ENCODE measurements around the gene ZNF804B. TPM values are rescaled to one million over a fixed set of nuclear protein-coding genes. Genes with fewer than 3 reads are reported as not detected.
A peak's percentile ranks its signal among the peaks of the same experiment; 100 is the strongest.

ZNF804B gene
- total RNA-seq, 8 experiments from 2014 or later = 0.08 to 0.57 (median 0.18) TPM

GRCh38 chr7:88942815-88943501 is 183.5 kb downstream of the ZNF804B start:
- Histone ChIP-seq H3K4me1 (replicated peaks in 1 of 2) (peaks cover 0 to 7% of the 10 kb centered on the region in 2 donors), H3K27ac (no peak overlapping the region), H3K4me3 (no peak overlapping the region)
- peak in 1 of 8 experiments; percentile 25 for ATAC-seq (replicated peaks in 6 of 8)
- 7 to 85% (median 36%) methylated on average over 2 of the region's 2 CpGs; no CpG with 5 or more reads in 3 of the 10 experiments for WGBS, 10 experiments
- in situ Hi-C loops (cut with MboI; ENCODE audit: low pct_unique_long_range_greater_than_20kb in 2 of 9, low sequenced_read_pairs in 9 of 9, unreplicated experiment in 9 of 9) = no loop called here

- in situ Hi-C loops (cut with MboI; ENCODE audit: low pct_unique_long_range_greater_than_20kb in 2 of 9, low sequenced_read_pairs in 9 of 9, unreplicated experiment in 9 of 9) = no loop called here
- no peak overlapping the region for H3K4me3 ChIP-seq
- ATAC-seq (replicated peaks in 6 of 8) = peak in 2 of 8 experiments; percentile 55 to 68
- H3K27ac ChIP-seq = no peak overlapping the region
- H3K4me1 ChIP-seq (replicated peaks in 1 of 2) = no peaks in the 10 kb centered on the region
- 0 to 100% (median 60%) methylated on average over 1 of the region's 1 CpG; no CpG with 5 or more reads in 4 of the 10 experiments for WGBS, 10 experiments
These were observed 192.3 kb downstream of the ZNF804B start for GRCh38 chr7:88951826-88952225.

DNA sequence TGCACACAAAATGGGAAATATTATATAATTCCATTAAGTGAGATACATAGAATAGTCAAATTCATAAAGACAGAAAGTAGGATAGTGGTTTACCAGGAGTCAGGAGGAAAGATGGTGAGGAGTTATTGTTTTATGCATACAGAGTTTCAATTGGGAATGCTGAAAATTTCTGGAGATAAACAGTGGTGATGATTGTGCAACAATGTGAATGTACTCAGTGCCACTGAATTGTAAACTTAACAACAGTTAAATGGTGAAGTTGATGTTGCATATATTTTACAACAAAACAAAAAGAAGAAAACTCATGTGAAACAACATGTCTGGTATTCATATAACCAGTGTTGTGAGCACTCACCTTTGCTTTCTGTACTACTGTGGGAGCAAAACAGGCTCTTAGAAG is 204.9 kb downstream of the ZNF804B start:
- Histone ChIP-seq H3K4me3 (no peak overlapping the region), H3K4me1 (replicated peaks in 1 of 2) (peaks cover 0 to 3% of the 10 kb centered on the region in 2 donors), H3K27ac (no peak overlapping the region)
- no peak for ATAC-seq (replicated peaks in 6 of 8)
- in situ Hi-C loops (cut with MboI; ENCODE audit: low pct_unique_long_range_greater_than_20kb in 2 of 9, low sequenced_read_pairs in 9 of 9, unreplicated experiment in 9 of 9) = no loop called here

DNA sequence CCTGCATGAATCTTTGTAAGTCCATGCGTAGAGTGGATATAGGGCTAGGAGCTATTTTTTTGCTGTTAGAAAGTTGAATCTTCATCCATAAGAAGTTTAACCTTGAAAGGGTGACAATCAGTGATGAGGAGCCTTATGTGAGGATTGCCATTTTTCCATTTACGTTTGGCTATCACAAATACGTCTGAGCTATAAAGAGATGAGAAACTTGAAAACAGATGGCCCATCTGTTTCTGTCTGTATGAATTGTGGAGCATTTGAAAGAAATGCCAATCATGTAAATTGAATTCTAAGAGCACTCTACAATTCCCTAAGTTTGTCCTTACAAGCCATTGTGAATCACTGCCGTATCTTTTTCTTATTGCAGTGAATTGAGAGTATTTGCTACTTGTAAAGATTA is 205.9 kb downstream of the ZNF804B start:
- 9 to 60% (median 40%) methylated on average over 1 to 4 of the region's 4 CpGs for WGBS, 10 experiments
- H3K4me1 ChIP-seq (replicated peaks in 1 of 2) = peaks cover 0 to 3% of the 10 kb centered on the region in 2 donors
- ATAC-seq (replicated peaks in 6 of 8) = no peak
- no peak overlapping the region for H3K27ac ChIP-seq
- in situ Hi-C loops (cut with MboI; ENCODE audit: low pct_unique_long_range_greater_than_20kb in 2 of 9, low sequenced_read_pairs in 9 of 9, unreplicated experiment in 9 of 9) = no loop called here
- no peak overlapping the region for H3K4me3 ChIP-seq

- no peak for ATAC-seq (replicated peaks in 6 of 8)
- 3 to 89% (median 69%) methylated on average over 1 to 4 of the region's 4 CpGs for WGBS, 10 experiments
- no peaks in the 10 kb centered on the region for H3K4me1 ChIP-seq (replicated peaks in 1 of 2)
- no peak overlapping the region for H3K4me3 ChIP-seq
- in situ Hi-C loops (cut with MboI; ENCODE audit: low pct_unique_long_range_greater_than_20kb in 2 of 9, low sequenced_read_pairs in 9 of 9, unreplicated experiment in 9 of 9) = no loop called here
- no peak overlapping the region for H3K27ac ChIP-seq
These were observed 207.9 kb downstream of the ZNF804B start for GRCh38 chr7:88967432-88967831.

DNA sequence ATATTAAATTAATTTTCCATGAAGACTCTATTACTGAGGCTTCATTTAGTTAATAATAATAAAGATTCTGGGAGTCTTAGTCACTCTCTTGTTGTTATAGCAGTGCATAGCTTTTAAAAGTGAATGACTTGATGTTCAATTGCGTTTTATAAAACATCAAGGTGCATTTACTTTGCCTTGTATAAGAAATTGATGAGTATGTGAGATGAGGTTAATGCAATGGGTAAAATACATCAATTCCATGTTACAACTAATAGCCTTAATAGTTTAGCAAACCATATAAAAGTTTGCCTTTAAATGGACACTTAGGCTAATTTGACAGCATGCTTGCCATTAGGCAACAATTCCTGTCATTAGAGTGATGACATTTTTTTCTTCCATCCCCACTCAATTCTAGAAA is 209.7 kb downstream of the ZNF804B start:
- in situ Hi-C loops (cut with MboI; ENCODE audit: low pct_unique_long_range_greater_than_20kb in 2 of 9, low sequenced_read_pairs in 9 of 9, unreplicated experiment in 9 of 9) = no loop called here
- peak in 3 of 8 experiments; percentile 35 to 74 (median 67) for ATAC-seq (replicated peaks in 6 of 8)
- no peak overlapping the region for H3K27ac ChIP-seq
- no peaks in the 10 kb centered on the region for H3K4me1 ChIP-seq (replicated peaks in 1 of 2)
- H3K4me3 ChIP-seq = no peak overlapping the region
- WGBS, 10 experiments = 17 to 100% (median 40%) methylated on average over 1 of the region's 1 CpG; no CpG with 5 or more reads in 3 of the 10 experiments

DNA sequence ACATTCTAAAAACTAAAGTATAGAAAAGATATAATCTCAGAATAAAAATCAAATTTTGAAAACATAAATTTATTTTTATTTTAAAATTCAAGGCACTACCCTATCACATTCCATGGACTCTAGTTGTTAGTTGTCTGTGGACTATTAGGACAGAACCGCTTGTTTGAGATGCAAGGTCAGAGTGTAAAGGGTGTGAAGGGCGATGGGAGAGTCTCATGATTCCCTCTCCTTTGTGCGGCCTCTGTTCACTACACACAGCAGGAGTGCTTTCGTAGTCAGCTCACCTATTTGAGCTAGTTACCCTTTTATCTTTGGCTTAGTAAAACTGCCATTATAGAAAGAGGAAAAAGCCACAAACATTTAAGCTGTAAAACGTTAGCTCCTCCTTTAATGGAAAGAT is 225.8 kb downstream of the ZNF804B start:
- whole genome bisulfite sequencing, 10 experiments = 33 to 78% (median 56%) methylated on average over 1 to 5 of the region's 5 CpGs
- no peak overlapping the region for H3K4me3 ChIP-seq
- ATAC-seq (replicated peaks in 6 of 8) = no peak
- no peak overlapping the region for H3K27ac ChIP-seq
- H3K4me1 ChIP-seq (replicated peaks in 1 of 2) = no peaks in the 10 kb centered on the region
- in situ Hi-C loops (cut with MboI; ENCODE audit: low pct_unique_long_range_greater_than_20kb in 2 of 9, low sequenced_read_pairs in 9 of 9, unreplicated experiment in 9 of 9) = no loop called here

GRCh38 chr7:89001306-89001705 is 241.8 kb downstream of the ZNF804B start:
- in situ Hi-C loops (cut with MboI; ENCODE audit: low pct_unique_long_range_greater_than_20kb in 2 of 9, low sequenced_read_pairs in 9 of 9, unreplicated experiment in 9 of 9) = no loop called here
- no peak for ATAC-seq (replicated peaks in 6 of 8)
- WGBS, 10 experiments = 17 to 100% (median 85%) methylated on average over 1 of the region's 1 CpG; no CpG with 5 or more reads in 3 of the 10 experiments
- H3K4me1 ChIP-seq (replicated peaks in 1 of 2) = no peaks in the 10 kb centered on the region
- H3K27ac ChIP-seq = no peak overlapping the region
- no peak overlapping the region for H3K4me3 ChIP-seq

GRCh38 chr7:89002981-89003956 is 243.8 kb downstream of the ZNF804B start:
- in situ Hi-C loops (cut with MboI; ENCODE audit: low pct_unique_long_range_greater_than_20kb in 2 of 9, low sequenced_read_pairs in 9 of 9, unreplicated experiment in 9 of 9) = no loop called here
- no peak overlapping the region for H3K27ac ChIP-seq

GRCh38 chr7:89012016-89012415 is 252.5 kb downstream of the ZNF804B start:
- no peak overlapping the region for H3K27ac ChIP-seq
- in situ Hi-C loops (cut with MboI; ENCODE audit: low pct_unique_long_range_greater_than_20kb in 2 of 9, low sequenced_read_pairs in 9 of 9, unreplicated experiment in 9 of 9) = no loop called here
- 0 to 94% (median 83%) methylated on average over 1 to 5 of the region's 5 CpGs; no CpG with 5 or more reads in 4 of the 10 experiments for WGBS, 10 experiments
- no peak for ATAC-seq (replicated peaks in 6 of 8)
- H3K4me3 ChIP-seq = no peak overlapping the region
- H3K4me1 ChIP-seq (replicated peaks in 1 of 2) = no peaks in the 10 kb centered on the region

More at GRCh38 chr7:89002981-89003956, 243.8 kb downstream of the ZNF804B start:
- ATAC-seq (replicated peaks in 6 of 8) = peak in 1 of 8 experiments; percentile 41
- WGBS, 10 experiments = 5 to 100% (median 70%) methylated on average over 1 to 4 of the region's 4 CpGs
- Histone ChIP-seq H3K4me3 (no peak overlapping the region), H3K4me1 (replicated peaks in 1 of 2) (no peaks in the 10 kb centered on the region)

GRCh38 chr7:89017695-89018094 is 258.2 kb downstream of the ZNF804B start:
- Histone ChIP-seq H3K4me1 (replicated peaks in 1 of 2) (no peaks in the 10 kb centered on the region), H3K27ac (no peak overlapping the region), H3K4me3 (no peak overlapping the region)
- no peak for ATAC-seq (replicated peaks in 6 of 8)
- WGBS, 10 experiments = 36 to 100% (median 78%) methylated on average over 1 to 3 of the region's 3 CpGs; no CpG with 5 or more reads in 1 of the 10 experiments
- in situ Hi-C loops (cut with MboI; ENCODE audit: low pct_unique_long_range_greater_than_20kb in 2 of 9, low sequenced_read_pairs in 9 of 9, unreplicated experiment in 9 of 9) = no loop called here

DNA sequence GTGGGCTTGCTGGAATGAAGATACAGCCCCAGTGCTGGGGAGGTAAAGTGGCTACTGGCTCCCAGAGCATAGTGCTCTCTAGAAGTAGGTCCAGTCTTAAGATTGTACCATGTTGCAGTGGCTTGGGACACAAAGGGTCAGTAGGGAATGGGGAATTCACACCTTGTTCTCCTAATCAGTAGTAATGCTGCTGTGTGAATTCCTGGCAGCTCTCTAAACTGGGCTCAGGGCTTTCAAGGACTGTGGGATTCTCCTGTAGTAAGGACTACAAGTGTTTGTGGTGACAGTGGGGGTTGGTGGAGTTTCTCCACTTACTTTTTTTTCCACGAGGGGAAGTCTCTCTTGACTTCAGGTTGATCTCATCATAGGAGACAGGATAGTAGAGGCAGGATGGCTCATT is 262.2 kb downstream of the ZNF804B start:
- H3K4me1 ChIP-seq (replicated peaks in 1 of 2) = no peaks in the 10 kb centered on the region
- WGBS, 10 experiments = 0 to 73% (median 40%) methylated on average over 1 of the region's 1 CpG; no CpG with 5 or more reads in 4 of the 10 experiments
- H3K27ac ChIP-seq = no peak overlapping the region
- ATAC-seq (replicated peaks in 6 of 8) = no peak
- no peak overlapping the region for H3K4me3 ChIP-seq
- in situ Hi-C loops (cut with MboI; ENCODE audit: low pct_unique_long_range_greater_than_20kb in 2 of 9, low sequenced_read_pairs in 9 of 9, unreplicated experiment in 9 of 9) = no loop called here

- Histone ChIP-seq H3K27ac (no peak overlapping the region), H3K4me1 (replicated peaks in 1 of 2) (no peaks in the 10 kb centered on the region), H3K4me3 (no peak overlapping the region)
- in situ Hi-C loops (cut with MboI; ENCODE audit: low pct_unique_long_range_greater_than_20kb in 2 of 9, low sequenced_read_pairs in 9 of 9, unreplicated experiment in 9 of 9) = no loop called here
- ATAC-seq (replicated peaks in 6 of 8) = no peak
These were observed 263.7 kb downstream of the ZNF804B start for GRCh38 chr7:89023206-89023605.
